Osteoblast (primary cell): ENCODE measurements around the gene MACROH2A1. TPM values are rescaled to one million over a fixed set of nuclear protein-coding genes. Genes with fewer than 3 reads are reported as not detected.

ENCODE experiments used
- DNase-seq: peaks from one replicate; pipeline ENCODE4 v3.0.0; 2011; ENCODE audit warnings: low spot score, mixed read lengths; ENCODE audit not compliant: insufficient read length; ENCODE audit errors: missing footprints
- H2AFZ ChIP-seq: 2 replicates; pipeline ENCODE4 v1.6.0; 2011; ENCODE audit warnings: mild to moderate bottlenecking, low read length
- H3K27ac ChIP-seq: 2 replicates; pipeline ENCODE4 v1.5.1; 2011; ENCODE audit warnings: mild to moderate bottlenecking, low read depth, low read length, moderate library complexity
- H3K27me3 ChIP-seq: 2 replicates; pipeline ENCODE4 v1.6.0; 2012; ENCODE audit warnings: mild to moderate bottlenecking, control low read depth, inconsistent platforms, low read length, moderate library complexity; ENCODE audit not compliant: insufficient read depth
- H3K36me3 ChIP-seq: 2 replicates; pipeline ENCODE4 v1.5.1; 2011; ENCODE audit warnings: mild to moderate bottlenecking, low read length, control low read depth, moderate library complexity; ENCODE audit not compliant: insufficient read depth
- H3K4me1 ChIP-seq: 2 replicates; pipeline ENCODE4 v1.5.1; 2011; ENCODE audit warnings: mild to moderate bottlenecking, low read length, control low read depth, moderate library complexity; ENCODE audit not compliant: insufficient read depth
- H3K4me2 ChIP-seq: 2 replicates; pipeline ENCODE4 v1.6.0; 2011; ENCODE audit warnings: mild to moderate bottlenecking, low read length; ENCODE audit not compliant: insufficient read depth
- H3K4me3 ChIP-seq: fragments of 200-600 bp; sonication (generic); 3 replicates; pipeline ENCODE4 v1.5.1; 2012; ENCODE audit warnings: mild to moderate bottlenecking, low read length, inconsistent platforms; ENCODE audit not compliant: insufficient read depth
- H3K79me2 ChIP-seq: 2 replicates; pipeline ENCODE4 v1.6.0; 2012; ENCODE audit warnings: mild to moderate bottlenecking, low read length, control low read depth, inconsistent platforms; ENCODE audit not compliant: insufficient read depth
- H3K9me3 ChIP-seq: 2 replicates; pipeline ENCODE4 v1.5.1; 2011; ENCODE audit warnings: low read depth, low read length, control low read depth
- H4K20me1 ChIP-seq: 2 replicates; pipeline ENCODE4 v1.6.0; 2012; ENCODE audit warnings: mild to moderate bottlenecking, low read length, control low read depth; ENCODE audit not compliant: insufficient read depth
- total RNA-seq: library from RNA; depleted of rRNA; stranded (reverse); fragments of >200 nt; gene quantifications from 2 replicates; pipeline ENCODE4 v1.2.3, GENCODE V29; 2012
- TF ChIP-seq, protein P1 (sequence below): IDR thresholded peaks from 2 replicates; pipeline ENCODE4 v1.5.1; 2011; ENCODE audit warnings: mild to moderate bottlenecking, low read depth, low read length, moderate library complexity; ENCODE audit errors: extremely low read depth

MACROH2A1 gene
- total RNA-seq, 1 donor = 162 TPM

- Histone ChIP-seq H3K36me3 (no peaks in the 10 kb centered on the region), H2AFZ (no peak overlapping the region)
- TF ChIP-seq, protein P1, sequence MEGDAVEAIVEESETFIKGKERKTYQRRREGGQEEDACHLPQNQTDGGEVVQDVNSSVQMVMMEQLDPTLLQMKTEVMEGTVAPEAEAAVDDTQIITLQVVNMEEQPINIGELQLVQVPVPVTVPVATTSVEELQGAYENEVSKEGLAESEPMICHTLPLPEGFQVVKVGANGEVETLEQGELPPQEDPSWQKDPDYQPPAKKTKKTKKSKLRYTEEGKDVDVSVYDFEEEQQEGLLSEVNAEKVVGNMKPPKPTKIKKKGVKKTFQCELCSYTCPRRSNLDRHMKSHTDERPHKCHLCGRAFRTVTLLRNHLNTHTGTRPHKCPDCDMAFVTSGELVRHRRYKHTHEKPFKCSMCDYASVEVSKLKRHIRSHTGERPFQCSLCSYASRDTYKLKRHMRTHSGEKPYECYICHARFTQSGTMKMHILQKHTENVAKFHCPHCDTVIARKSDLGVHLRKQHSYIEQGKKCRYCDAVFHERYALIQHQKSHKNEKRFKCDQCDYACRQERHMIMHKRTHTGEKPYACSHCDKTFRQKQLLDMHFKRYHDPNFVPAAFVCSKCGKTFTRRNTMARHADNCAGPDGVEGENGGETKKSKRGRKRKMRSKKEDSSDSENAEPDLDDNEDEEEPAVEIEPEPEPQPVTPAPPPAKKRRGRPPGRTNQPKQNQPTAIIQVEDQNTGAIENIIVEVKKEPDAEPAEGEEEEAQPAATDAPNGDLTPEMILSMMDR = no peak
Observed at GRCh38 chr5:135435467-135436330, 36.7 kb upstream of the MACROH2A1 start.

DNA sequence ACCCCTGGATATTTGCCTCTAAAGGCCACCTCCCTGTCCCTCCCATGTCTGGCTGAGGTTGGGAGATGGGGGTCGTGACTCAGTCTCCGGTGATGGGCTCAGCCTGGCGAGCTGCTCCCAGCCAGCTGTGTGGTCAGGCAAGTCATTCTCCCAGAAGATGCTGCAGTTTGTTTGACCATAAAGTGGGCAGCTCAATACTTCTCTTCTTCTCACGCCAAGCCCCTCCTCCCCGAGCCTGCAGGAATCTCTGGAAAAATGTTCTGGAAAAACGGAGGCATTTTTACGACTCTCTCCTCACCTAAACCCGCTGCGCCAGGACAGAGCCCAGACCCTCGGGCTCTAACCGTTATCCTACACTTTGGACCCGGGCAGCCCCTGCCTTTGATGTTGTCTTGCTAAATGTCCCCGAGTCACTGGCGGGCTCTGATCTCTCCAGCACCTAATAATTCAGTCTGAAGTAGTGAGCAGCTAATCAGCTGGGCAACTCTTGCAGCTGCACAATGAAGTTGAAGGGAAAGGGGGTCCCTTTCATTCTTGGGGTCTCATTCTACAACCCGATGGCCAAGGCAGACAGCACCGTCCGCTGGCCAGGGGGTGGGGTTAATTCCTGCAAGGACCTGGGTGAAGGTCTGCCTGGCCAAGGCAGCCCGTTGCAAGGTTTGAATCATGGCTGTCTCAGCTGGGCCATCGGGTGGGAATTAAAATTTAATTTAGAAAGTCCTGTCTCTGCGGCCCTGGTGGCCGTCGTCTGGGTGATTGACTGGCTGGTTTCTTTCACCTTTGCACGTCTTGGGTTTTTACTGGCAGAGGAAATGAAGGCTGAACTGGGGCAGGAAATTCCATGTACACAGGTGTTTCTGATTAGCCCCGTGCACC lies 35.8 kb upstream of the MACROH2A1 start:
- H3K27me3 ChIP-seq = no peaks in the 10 kb centered on the region
- no peaks in the 10 kb centered on the region for H3K36me3 ChIP-seq
- peak overlapping the region; percentile 39 for H2AFZ ChIP-seq
- TF ChIP-seq, protein P1 = no peak
- DNase-seq = peak; percentile 88
- peaks cover 42% of the 10 kb centered on the region for H3K4me1 ChIP-seq
- H3K4me2 ChIP-seq = peak overlapping the region; percentile 32
- H3K27ac ChIP-seq = peak overlapping the region; percentile 75
- no peaks in the 10 kb centered on the region for H3K9me3 ChIP-seq
- H3K79me2 ChIP-seq = no peaks in the 10 kb centered on the region
- H4K20me1 ChIP-seq = no peaks in the 10 kb centered on the region
- no peak overlapping the region for H3K4me3 ChIP-seq

More at GRCh38 chr5:135435467-135436330, 36.7 kb upstream of the MACROH2A1 start:
- H3K4me3 ChIP-seq = no peak overlapping the region
- no peak overlapping the region for H3K27ac ChIP-seq
- no peak overlapping the region for H3K4me2 ChIP-seq
- H3K4me1 ChIP-seq = peaks cover 37% of the 10 kb centered on the region
- peak; percentile 34 for DNase-seq
- H3K79me2 ChIP-seq = no peaks in the 10 kb centered on the region
- H4K20me1 ChIP-seq = no peaks in the 10 kb centered on the region
- no peaks in the 10 kb centered on the region for H3K27me3 ChIP-seq
- no peaks in the 10 kb centered on the region for H3K9me3 ChIP-seq

GRCh38 chr5:135433681-135434426 lies 34.8 kb upstream of the MACROH2A1 start:
- Histone ChIP-seq H3K27ac (peak overlapping the region; percentile 75), H3K4me3 (peak overlapping the region; percentile 3), H3K36me3 (no peaks in the 10 kb centered on the region), H4K20me1 (no peaks in the 10 kb centered on the region), H3K4me1 (peaks cover 49% of the 10 kb centered on the region), H2AFZ (peak overlapping the region; percentile 39), H3K9me3 (peaks cover under 1% of the 10 kb centered on the region), H3K79me2 (no peaks in the 10 kb centered on the region), H3K27me3 (no peaks in the 10 kb centered on the region), H3K4me2 (peak overlapping the region; percentile 32)
- TF ChIP-seq, protein P1 = no peak
- peak; percentile 77 for DNase-seq
